T-cell (primary cell): ENCODE measurements around the gene TMEM256. TPM values are rescaled to one million over a fixed set of nuclear protein-coding genes. Genes with fewer than 3 reads are reported as not detected.
A peak's percentile ranks its signal among the peaks of the same experiment; 100 is the strongest.

Experiments
- ATAC-seq, 4 experiments: fragments of 200-7000 bp in 3 of 4; fragments of 150-1000 bp in 1 of 4; cut with Tn5 transposase; replicated peaks in 1 of 4; 1 replicate in 3 of 4; 2 replicates in 1 of 4; pipeline ENCODE4 v1.10.0; 2021; ENCODE audit warnings: moderate library complexity in 3 of 4, mild to moderate bottlenecking in 2 of 4, moderate number of reproducible peaks in 1 of 4
- CTCF ChIA-PET, 2 donors: fragments of 300-600 bp; sonication (Branson Sonifier 250); formaldehyde crosslinking; loops; one replicate each; lab custom pipeline; 2022; ENCODE audit warnings: antibody characterized with exemption in 2 of 2; lab: Charles Lee
- POLR2A ChIA-PET, 2 donors: fragments of 300-600 bp; sonication (Branson Sonifier 250); formaldehyde crosslinking; loops; one replicate each; lab custom pipeline; 2022; ENCODE audit warnings: antibody characterized with exemption in 2 of 2; lab: Charles Lee
- DNase-seq, 35 experiments: peaks; one replicate each; pipeline versions ENCODE4 v3.0.0 to v3.0.0-alpha.2; 2013 to 2023
- H3K27ac ChIP-seq: one replicate; pipeline ENCODE4 v1.5.1; 2013; ENCODE audit warnings: low read length
- H3K27me3 ChIP-seq, 2 experiments: replicated peaks in 1 of 2; 1 replicate in 1 of 2; 2 replicates in 1 of 2; pipeline versions ENCODE4 v1.6.1 to v1.7.0; 2013; ENCODE audit warnings: low read length in 1 of 2, mixed read lengths in 1 of 2; ENCODE audit not compliant: control insufficient read depth in 2 of 2, insufficient read depth in 2 of 2; ENCODE audit errors: extremely low read depth in 1 of 2
- H3K36me3 ChIP-seq, 2 donors: 1 replicate in 1 of 2; 2 replicates in 1 of 2; pipeline versions ENCODE4 v1.6.1 to v1.7.0; 2013; ENCODE audit warnings: low read length in 1 of 2; ENCODE audit not compliant: control insufficient read depth in 2 of 2, insufficient read depth in 1 of 2; ENCODE audit errors: extremely low read depth in 1 of 2
- H3K4me1 ChIP-seq, 2 experiments: 1 replicate in 1 of 2; 2 replicates in 1 of 2; pipeline versions ENCODE4 v1.6.1 to v1.7.0; 2013; ENCODE audit warnings: low read length in 2 of 2, mixed read lengths in 1 of 2; ENCODE audit not compliant: insufficient read depth in 2 of 2, control insufficient read depth in 1 of 2; ENCODE audit errors: extremely low read depth in 1 of 2
- H3K4me3 ChIP-seq, 2 donors: 1 replicate in 1 of 2; 2 replicates in 1 of 2; pipeline versions ENCODE4 v1.5.1 to v1.7.0; 2013; ENCODE audit warnings: mild to moderate bottlenecking in 2 of 2, low read length in 1 of 2, moderate library complexity in 1 of 2; ENCODE audit not compliant: control insufficient read depth in 1 of 2; ENCODE audit errors: extremely low read depth in 1 of 2
- H3K9me3 ChIP-seq: 2 replicates; pipeline ENCODE4 v1.7.0; 2013
- H3K27ac Mint-ChIP-seq, 2 donors: one replicate each; pipeline ENCODE4 v1.8.0; 2020 to 2021; ENCODE audit warnings: mild to moderate bottlenecking in 2 of 2, mixed read lengths in 2 of 2
- H3K27me3 Mint-ChIP-seq, 2 donors: one replicate each; pipeline ENCODE4 v1.8.0; 2021 to 2022; ENCODE audit warnings: mixed read lengths in 2 of 2
- H3K36me3 Mint-ChIP-seq: one replicate; pipeline ENCODE4 v1.8.0; 2021; ENCODE audit warnings: mixed read lengths
- H3K4me1 Mint-ChIP-seq, 3 donors: one replicate each; pipeline ENCODE4 v1.8.0; 2020 to 2022; ENCODE audit warnings: mixed read lengths in 3 of 3, mild to moderate bottlenecking in 1 of 3
- H3K4me3 Mint-ChIP-seq, 3 donors: one replicate each; pipeline ENCODE4 v1.8.0; 2020 to 2022; ENCODE audit warnings: mild to moderate bottlenecking in 3 of 3, mixed read lengths in 3 of 3, moderate library complexity in 3 of 3
- H3K9me3 Mint-ChIP-seq, 3 donors: one replicate each; pipeline ENCODE4 v1.8.0; 2020 to 2022; ENCODE audit warnings: mixed read lengths in 3 of 3
- WGBS: methylation state at CpG from one replicate; pipeline ENCODE4 v1.1.5; 2013; ENCODE audit warnings: missing lambda C conversion rate; ENCODE audit not compliant: insufficient coverage; 5-methylcytosine and 5-hydroxymethylcytosine counted together
- total RNA-seq, 35 experiments: library from RNA in 6 of 35; stranded (reverse) in 6 of 35; fragments of 120-200 nt in 1 of 35; gene quantifications; one replicate each; pipeline versions ENCODE4 v1.2.1 to v1.2.4 and lab custom pipeline; 2013 to 2026

The TMEM256 gene
- total RNA-seq, 5 donors from 2014 or later (not counting 1 experiment from before 2014, with no cell fraction given): 28.7 to 48.9 (median 45.6) TPM

DNA sequence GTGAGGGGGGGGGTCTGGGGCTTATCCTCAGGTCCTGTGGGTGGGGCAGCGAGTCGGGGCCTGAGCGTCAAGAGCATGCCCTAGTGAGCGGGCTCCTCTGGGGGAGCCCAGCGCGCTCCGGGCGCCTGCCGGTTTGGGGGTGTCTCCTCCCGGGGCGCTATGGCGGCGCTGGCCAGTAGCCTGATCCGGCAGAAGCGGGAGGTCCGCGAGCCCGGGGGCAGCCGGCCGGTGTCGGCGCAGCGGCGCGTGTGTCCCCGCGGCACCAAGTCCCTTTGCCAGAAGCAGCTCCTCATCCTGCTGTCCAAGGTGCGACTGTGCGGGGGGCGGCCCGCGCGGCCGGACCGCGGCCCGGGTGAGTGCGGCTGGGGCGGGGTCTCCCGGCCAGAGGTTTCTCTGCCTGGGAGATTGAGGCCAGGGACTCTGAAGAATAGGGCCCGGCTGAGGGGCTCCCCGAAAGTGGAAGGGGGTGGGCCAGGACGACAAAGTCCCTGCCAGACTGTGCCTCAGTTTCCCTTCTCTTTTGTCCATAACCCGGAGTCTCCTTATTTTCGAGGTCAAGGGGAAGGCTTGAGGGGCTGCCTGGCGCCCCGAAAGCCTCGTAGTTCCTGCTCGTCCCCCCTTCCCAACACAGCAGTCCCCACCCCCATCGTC, 35.7 kb upstream of the TMEM256 start, which contains the start of gene FGF11:
Gene FGF11, plus strand, starts transcription at position 51 of the 651 bp plus-strand sequence. Its CDS starts 109 bp downstream, at position 160.
- POLR2A ChIA-PET: no interaction called here
- Mint-ChIP-seq H3K4me3 (peak within 1 kb of the TSS; percentile 65 to 96 (median 75)), H3K36me3 (no peaks in the 10 kb centered on the region), H3K27ac (peak within 1 kb of the TSS in 1 of 2 donors; percentile 55), H3K27me3 (peaks cover 32 to 54% of the 10 kb centered on the region in 2 donors), H3K4me1 (peaks cover 43 to 50% (median 48%) of the 10 kb centered on the region in 3 donors), H3K9me3 (no peaks in the 10 kb centered on the region)
- Histone ChIP-seq H3K27me3 (peaks cover 0 to 70% of the 10 kb centered on the region in 2 experiments), H3K27ac (no peak within 1 kb of the TSS), H3K4me3 (peak within 1 kb of the TSS; percentile 31 to 57), H3K4me1 (peaks cover 13 to 59% of the 10 kb centered on the region in 2 experiments), H3K9me3 (no peaks in the 10 kb centered on the region), H3K36me3 (no peaks in the 10 kb centered on the region)
- 9% methylated on average over 44 of the region's 50 CpGs for WGBS
- CTCF ChIA-PET: interaction anchor here in 1 of 2 donors (0.7 to 0.9 kb wide), 3 partner anchors 103 to 135 kb away, joined by 3 to 4 read pairs (median 3); partner anchors contain the start of genes ACAP1 and TNFSF12
- ATAC-seq: no peak
- DNase-seq: no peak

GRCh38 chr17:7438656-7439460, 35.0 kb upstream of the TMEM256 start:
- peaks cover 29 to 48% of the 10 kb centered on the region in 2 donors for H3K27me3 Mint-ChIP-seq
- H3K4me3 Mint-ChIP-seq: peak overlapping the region; percentile 61 to 96 (median 73)
- no peaks in the 10 kb centered on the region for H3K9me3 Mint-ChIP-seq
- peaks cover 13 to 58% of the 10 kb centered on the region in 2 experiments for H3K4me1 ChIP-seq
- no peak overlapping the region for H3K27ac ChIP-seq
- POLR2A ChIA-PET: no interaction called here
- no peaks in the 10 kb centered on the region for H3K36me3 ChIP-seq
- peaks cover 0 to 63% of the 10 kb centered on the region in 2 experiments for H3K27me3 ChIP-seq
- H3K4me1 Mint-ChIP-seq: peaks cover 41 to 48% (median 48%) of the 10 kb centered on the region in 3 donors
- CTCF ChIA-PET: interaction anchor here in 1 of 2 donors (0.5 kb wide), 1 partner anchor 122 kb away, joined by 3 read pairs; no protein-coding TSS in a partner anchor
- peak overlapping the region in 1 of 2 donors; percentile 46 for H3K4me3 ChIP-seq
- no peaks in the 10 kb centered on the region for H3K36me3 Mint-ChIP-seq
- 53% methylated on average over 5 of the region's 11 CpGs for WGBS
- ATAC-seq (no peak), DNase-seq (no peak)
- H3K27ac Mint-ChIP-seq: peak overlapping the region in 1 of 2 donors; percentile 36
- no peaks in the 10 kb centered on the region for H3K9me3 ChIP-seq

DNA sequence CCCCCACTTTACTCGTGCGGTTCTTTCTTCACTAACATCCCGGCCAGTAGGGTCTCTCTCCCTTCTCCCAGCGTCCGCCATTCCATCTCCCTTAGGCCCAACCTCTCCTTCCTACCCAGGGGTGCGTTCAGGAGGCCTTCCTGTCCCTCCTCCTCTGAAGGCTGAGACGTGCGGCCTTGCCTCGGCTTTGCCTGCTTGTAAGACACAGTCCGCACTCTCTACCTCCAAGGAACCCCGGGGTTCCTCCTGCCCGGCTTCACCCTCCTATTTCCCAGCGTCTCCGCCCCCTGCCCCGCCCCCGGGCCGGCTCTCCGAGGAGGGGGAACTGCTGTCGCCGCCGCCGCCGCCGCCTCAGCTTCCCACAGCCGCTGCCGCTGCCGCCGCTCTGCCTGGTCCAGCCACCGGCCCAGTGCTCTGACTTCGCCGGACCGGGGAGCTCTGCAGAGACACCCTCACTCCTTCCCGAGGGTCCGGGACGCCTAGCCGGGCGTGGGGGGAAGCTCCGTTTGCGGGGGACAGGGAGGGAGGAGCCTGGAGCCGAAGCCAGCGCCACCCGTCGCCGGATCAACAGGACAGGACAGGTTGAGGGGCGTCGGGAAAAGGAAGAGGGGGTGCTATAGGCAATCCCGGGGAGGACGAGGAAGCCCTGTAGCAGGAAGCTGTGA, 34.2 kb upstream of the TMEM256 start:
- Mint-ChIP-seq H3K4me1 (peaks cover 41 to 48% (median 48%) of the 10 kb centered on the region in 3 donors), H3K27me3 (peaks cover 23 to 40% of the 10 kb centered on the region in 2 donors), H3K4me3 (peak overlapping the region; percentile 61 to 96 (median 73)), H3K9me3 (no peaks in the 10 kb centered on the region), H3K27ac (no peak overlapping the region), H3K36me3 (no peaks in the 10 kb centered on the region)
- Histone ChIP-seq H3K4me1 (peaks cover 13 to 58% of the 10 kb centered on the region in 2 experiments), H3K27me3 (peaks cover 0 to 56% of the 10 kb centered on the region in 2 experiments), H3K9me3 (no peaks in the 10 kb centered on the region), H3K27ac (no peak overlapping the region), H3K4me3 (peak overlapping the region in 1 of 2 donors; percentile 46), H3K36me3 (no peaks in the 10 kb centered on the region)
- CTCF ChIA-PET: interaction anchor here in 1 of 2 donors (0.5 kb wide), 1 partner anchor 123 kb away, joined by 3 read pairs; no protein-coding TSS in a partner anchor
- POLR2A ChIA-PET: no interaction called here
- WGBS: 29% methylated on average over 43 of the region's 48 CpGs
- ATAC-seq: no peak
- DNase-seq: peak in 32 of 35 experiments; percentile 17 to 69 (median 45)

GRCh38 chr17:7437369-7437863, 33.5 kb upstream of the TMEM256 start:
- Histone ChIP-seq H3K36me3 (no peaks in the 10 kb centered on the region), H3K4me1 (peaks cover 13 to 58% of the 10 kb centered on the region in 2 experiments), H3K27me3 (peaks cover 0 to 49% of the 10 kb centered on the region in 2 experiments), H3K4me3 (peak overlapping the region; percentile 21 to 86), H3K27ac (no peak overlapping the region), H3K9me3 (no peaks in the 10 kb centered on the region)
- POLR2A ChIA-PET: interaction anchor here in 1 of 2 donors (1.2 to 2.9 kb wide), 2 partner anchors 38 to 48 kb away, joined by 4 to 21 read pairs; partner anchors contain the start of gene POLR2A
- ATAC-seq (no peak), DNase-seq (peak in 1 of 35 experiments; percentile 5)
- Mint-ChIP-seq H3K27me3 (peaks cover 20 to 34% of the 10 kb centered on the region in 2 donors), H3K36me3 (no peaks in the 10 kb centered on the region), H3K27ac (no peak overlapping the region), H3K4me3 (peak overlapping the region; percentile 92 to 96 (median 93)), H3K9me3 (no peaks in the 10 kb centered on the region), H3K4me1 (peaks cover 41 to 48% (median 47%) of the 10 kb centered on the region in 3 donors)
- 57% methylated on average over 27 of the region's 31 CpGs for WGBS
- CTCF ChIA-PET: interaction anchor here (0.9 to 2.9 kb wide), 9 partner anchors 17 to 123 kb away, joined by 3 to 21 read pairs (median 7); partner anchors contain the start of gene TMEM256 (in 1 of the 2)

DNA sequence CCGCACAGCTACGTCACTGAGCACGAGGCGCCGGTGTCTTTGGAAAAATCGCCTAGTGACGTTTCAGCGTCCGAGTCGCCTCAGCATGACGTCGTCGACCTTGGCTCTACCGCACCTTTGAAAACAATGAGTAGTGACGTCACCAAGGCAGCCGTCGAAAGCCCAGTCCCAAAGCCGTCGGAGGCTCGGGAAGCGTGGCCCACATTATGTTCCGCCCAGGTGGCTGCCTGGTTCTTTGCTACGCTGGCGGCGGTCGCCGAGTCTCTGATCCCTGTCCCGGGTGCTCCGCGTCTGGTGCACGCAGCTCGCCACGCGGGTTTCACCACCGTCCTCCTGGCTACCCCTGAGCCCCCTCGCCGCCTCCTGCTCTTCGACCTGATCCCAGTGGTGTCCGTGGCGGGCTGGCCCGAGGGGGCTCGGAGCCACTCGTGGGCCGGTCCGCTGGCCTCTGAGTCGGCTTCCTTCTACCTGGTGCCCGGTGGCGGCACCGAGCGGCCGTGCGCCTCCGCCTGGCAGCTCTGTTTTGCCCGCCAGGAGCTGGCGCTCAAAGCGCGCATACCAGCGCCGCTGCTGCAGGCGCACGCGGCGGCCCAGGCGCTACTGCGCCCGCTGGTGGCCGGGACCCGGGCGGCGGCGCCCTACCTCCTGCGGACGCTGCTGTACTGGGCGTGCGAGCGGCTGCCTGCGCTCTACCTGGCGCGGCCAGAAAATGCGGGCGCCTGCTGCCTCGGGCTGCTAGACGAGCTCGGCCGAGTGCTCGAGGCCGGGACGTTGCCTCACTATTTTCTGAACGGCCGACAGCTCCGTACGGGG, 32.9 kb upstream of the TMEM256 start:
- peak; percentile 66 to 70 (median 68) for ATAC-seq

More for the DNA sequence above, 32.9 kb upstream of the TMEM256 start:
- peaks cover 41 to 48% (median 45%) of the 10 kb centered on the region in 3 donors for H3K4me1 Mint-ChIP-seq
- Histone ChIP-seq H3K27me3 (peaks cover 0 to 43% of the 10 kb centered on the region in 2 experiments), H3K36me3 (no peaks in the 10 kb centered on the region), H3K27ac (peak overlapping the region; percentile 83), H3K9me3 (no peaks in the 10 kb centered on the region), H3K4me3 (peak overlapping the region; percentile 78 to 86), H3K4me1 (peaks cover 13 to 58% of the 10 kb centered on the region in 2 experiments)
- no peaks in the 10 kb centered on the region for H3K36me3 Mint-ChIP-seq
- ChIA-PET CTCF (interaction anchor here (0.5 to 2.9 kb wide), 22 partner anchors 9 to 391 kb away, joined by 3 to 26 read pairs (median 5); partner anchors contain the start of genes GABARAP (in 1 of the 2), SOX15 (in 1 of the 2), TMEM256 (in 1 of the 2) and TP53 (in 1 of the 2)), POLR2A (interaction anchor here (0.5 to 2.9 kb wide), 4 partner anchors 19 to 250 kb away, joined by 4 to 21 read pairs (median 6); partner anchors contain the start of genes POLR2A (in 1 of the 2) and TP53 (in 1 of the 2))
- peak overlapping the region; percentile 95 to 96 for H3K27ac Mint-ChIP-seq
- 13% methylated on average over 92 of the region's 92 CpGs for WGBS
- H3K9me3 Mint-ChIP-seq: no peaks in the 10 kb centered on the region
- peak overlapping the region; percentile 92 to 96 (median 93) for H3K4me3 Mint-ChIP-seq
- peak; percentile 62 to 91 (median 77) for DNase-seq
- peaks cover 14 to 28% of the 10 kb centered on the region in 2 donors for H3K27me3 Mint-ChIP-seq
